GM12873 (cell line): ENCODE results near the gene VASH2.
A peak's percentile ranks its signal among the peaks of the same experiment; 100 is the strongest.

ENCODE experiments used
- TF ChIP-seq, protein P1 (sequence below): IDR thresholded peaks from 2 replicates; pipeline ENCODE4 v1.5.1; 2012; ENCODE audit warnings: low read depth, mild to moderate bottlenecking, moderate library complexity, low read length, control low read depth; ENCODE audit not compliant: insufficient read depth; ENCODE audit errors: missing control alignments

The VASH2 gene

DNA sequence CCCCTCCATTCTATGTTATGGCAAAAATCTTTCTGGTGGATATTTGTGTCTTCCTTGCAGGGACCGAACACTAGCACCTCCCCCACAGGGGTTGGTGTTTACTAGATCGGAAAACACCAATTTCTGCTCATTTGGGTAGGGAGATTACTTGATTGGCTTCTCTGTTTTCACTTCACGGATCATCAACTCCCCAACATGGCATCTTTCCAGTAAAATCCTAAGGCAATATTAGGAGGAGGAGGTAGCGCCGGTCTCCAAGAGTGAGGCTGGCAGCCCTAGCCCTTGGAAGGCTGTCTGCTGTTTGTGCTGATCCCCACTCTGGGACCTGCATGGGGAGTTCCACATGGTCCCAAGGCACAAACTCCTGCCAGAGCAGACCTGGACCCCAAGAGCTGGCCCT is 12.2 kb downstream of the VASH2 start:
- TF ChIP-seq, protein P1, sequence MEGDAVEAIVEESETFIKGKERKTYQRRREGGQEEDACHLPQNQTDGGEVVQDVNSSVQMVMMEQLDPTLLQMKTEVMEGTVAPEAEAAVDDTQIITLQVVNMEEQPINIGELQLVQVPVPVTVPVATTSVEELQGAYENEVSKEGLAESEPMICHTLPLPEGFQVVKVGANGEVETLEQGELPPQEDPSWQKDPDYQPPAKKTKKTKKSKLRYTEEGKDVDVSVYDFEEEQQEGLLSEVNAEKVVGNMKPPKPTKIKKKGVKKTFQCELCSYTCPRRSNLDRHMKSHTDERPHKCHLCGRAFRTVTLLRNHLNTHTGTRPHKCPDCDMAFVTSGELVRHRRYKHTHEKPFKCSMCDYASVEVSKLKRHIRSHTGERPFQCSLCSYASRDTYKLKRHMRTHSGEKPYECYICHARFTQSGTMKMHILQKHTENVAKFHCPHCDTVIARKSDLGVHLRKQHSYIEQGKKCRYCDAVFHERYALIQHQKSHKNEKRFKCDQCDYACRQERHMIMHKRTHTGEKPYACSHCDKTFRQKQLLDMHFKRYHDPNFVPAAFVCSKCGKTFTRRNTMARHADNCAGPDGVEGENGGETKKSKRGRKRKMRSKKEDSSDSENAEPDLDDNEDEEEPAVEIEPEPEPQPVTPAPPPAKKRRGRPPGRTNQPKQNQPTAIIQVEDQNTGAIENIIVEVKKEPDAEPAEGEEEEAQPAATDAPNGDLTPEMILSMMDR = no peak

DNA sequence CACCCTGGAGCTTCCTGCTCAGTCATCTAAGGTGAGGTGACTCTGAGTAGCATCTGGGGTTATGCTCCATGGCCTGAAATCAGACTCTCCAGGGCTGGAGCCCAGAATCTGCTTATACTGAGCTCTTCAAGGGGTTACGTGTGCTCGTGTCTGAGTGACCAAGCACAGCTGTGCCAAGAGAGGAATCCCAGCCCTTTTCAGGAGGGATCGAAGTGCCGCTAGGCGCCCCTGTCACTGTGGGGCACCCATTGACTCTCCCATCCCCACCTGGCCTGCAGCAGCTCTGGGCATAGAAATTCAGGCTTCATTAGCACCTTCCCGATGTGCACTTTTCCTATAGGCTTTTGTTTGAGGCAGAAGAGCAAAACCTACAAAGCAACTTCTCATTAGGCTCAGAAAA is 13.8 kb downstream of the VASH2 start:
- TF ChIP-seq, protein P1 = no peak

DNA sequence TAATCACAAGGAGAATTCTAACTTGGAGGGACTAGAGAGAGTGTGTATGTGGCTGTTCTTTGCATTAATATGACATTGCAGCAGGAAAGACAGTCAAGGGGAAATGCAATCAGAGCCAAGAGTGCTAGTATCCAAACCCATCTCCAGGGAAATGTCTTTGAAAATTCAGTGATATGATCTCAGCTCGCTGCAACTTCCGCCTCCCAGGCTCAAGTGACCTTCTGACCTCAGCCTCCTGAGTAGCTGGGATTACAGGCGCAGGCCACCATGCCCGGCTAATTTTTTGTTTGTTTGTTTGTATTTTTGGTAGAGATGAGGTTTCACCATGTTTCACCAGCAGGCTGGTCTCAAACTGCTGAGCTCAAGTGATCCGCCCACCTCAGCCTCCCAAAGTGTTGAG is 16.3 kb downstream of the VASH2 start:
- TF ChIP-seq, protein P1 = no peak

DNA sequence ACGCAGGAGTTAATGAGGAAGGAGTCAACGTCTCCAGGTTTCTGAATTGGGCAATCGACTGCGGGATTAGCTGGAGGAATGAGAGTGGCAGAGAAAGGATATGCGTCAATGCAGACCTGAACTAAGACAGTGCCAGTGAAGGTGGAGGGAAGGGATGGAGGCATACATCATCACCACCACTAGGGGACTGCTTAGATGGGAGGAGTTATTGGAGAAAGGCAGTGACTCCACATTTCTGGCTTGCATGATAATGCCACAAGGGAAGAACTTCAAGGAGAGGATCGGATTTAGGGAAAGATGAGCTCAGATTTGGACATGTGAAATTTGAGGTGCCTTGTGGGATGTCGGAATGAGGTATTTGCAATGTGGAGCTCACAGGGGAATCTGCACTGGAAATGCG is 17.5 kb downstream of the VASH2 start:
- TF ChIP-seq, protein P1 = peak; percentile 84

DNA sequence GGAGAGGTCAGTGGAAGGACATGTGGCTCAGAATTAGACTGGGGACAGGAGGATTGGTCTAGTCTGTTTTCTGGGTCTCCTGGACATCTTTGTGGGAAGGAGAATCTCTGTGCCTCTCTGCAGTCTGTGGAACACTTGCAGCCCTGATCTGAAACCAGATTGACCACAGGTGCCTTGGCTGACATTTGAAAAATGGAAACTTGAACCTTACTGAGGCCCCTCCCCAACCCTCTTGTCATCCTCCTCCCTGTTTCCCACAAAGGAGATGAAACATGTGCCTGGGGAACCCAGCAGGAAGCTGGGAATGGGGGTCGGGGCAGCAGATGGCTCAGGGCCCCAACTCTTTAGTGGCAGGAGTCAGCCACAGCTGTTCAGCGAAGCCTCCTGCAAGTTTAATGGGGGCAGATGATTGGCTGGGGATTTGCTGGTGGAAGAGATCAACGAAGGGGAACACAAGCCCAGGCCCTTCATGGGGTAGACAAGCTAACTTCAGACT is 18.1 kb downstream of the VASH2 start:
- TF ChIP-seq, protein P1 = no peak

DNA sequence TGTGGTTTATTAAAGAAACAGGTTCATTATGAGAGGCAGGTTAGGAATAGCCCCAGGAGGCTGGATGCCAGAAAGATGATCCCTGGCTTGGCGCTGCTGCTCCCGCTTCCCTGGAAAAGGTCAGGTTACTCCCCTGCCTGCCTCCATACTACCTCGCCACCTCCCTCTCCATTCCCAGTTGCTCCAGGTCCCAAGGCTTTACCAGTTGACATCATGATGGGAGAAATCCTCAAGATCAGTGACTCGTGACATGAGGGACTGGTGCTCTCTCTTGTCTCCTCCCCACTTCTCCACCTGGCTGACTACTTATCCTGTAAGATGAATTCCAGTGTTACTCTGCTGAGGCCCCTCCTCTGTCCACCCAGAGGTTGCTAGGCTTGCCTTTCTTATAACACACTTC is 19.7 kb downstream of the VASH2 start:
- TF ChIP-seq, protein P1 = no peak

DNA sequence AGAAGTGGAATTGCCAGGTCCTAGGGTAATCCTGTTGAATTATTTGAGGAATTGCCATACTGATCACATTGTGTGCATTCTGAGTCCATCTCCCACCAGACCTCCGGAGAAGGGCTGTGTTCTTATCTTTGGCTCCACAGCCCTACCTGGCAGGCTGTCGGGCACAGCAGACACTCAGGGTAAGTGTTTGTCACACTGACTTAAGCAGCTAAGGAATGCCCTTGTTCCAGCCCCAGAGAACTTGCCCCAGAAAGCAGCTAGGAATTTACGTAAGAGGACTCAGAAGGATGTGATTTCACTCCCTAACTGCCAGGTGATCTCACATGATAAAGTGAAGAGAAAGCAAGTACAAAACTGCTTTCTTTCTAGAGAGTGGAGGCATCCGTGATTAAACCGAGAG is 21.0 kb downstream of the VASH2 start:
- TF ChIP-seq, protein P1 = no peak
